K562 (cell line): ENCODE results near the gene ALS2CL. TPM values are rescaled to one million over a fixed set of nuclear protein-coding genes. Genes with fewer than 3 reads are reported as not detected.

Source experiments
- ARID1B ChIP-seq: fragments of 450-650 bp; IDR thresholded peaks from 2 replicates; pipeline ENCODE4 v1.6.1; 2016; ENCODE audit warnings: antibody characterized with exemption, mild to moderate bottlenecking, inconsistent platforms
- CBFB ChIP-seq: sonication (generic); formaldehyde crosslinking; IDR thresholded peaks from 2 replicates; pipeline ENCODE4 v1.4.0; 2020; ENCODE audit warnings: mild to moderate bottlenecking, missing genetic modification reagents
- CBX8 ChIP-seq: fragments of 200-600 bp; sonication (generic); IDR thresholded peaks from 2 replicates; pipeline ENCODE4 v1.6.1; 2012; ENCODE audit warnings: borderline replicate concordance, mixed run types, low read depth, mild to moderate bottlenecking, moderate library complexity, mixed read lengths, low read length, control low read depth, inconsistent platforms; ENCODE audit not compliant: poor library complexity, severe bottlenecking; ENCODE audit errors: extremely low read depth
- CCAR2 ChIP-seq: fragments of 200-400 bp; formaldehyde crosslinking; IDR thresholded peaks from 2 replicates; pipeline ENCODE4 v1.6.1; 2017; ENCODE audit warnings: mild to moderate bottlenecking, low read depth, low read length
- DMBX1 ChIP-seq: fragments of 250-450 bp; sonication (Bioruptor Pico); IDR thresholded peaks from 2 replicates; pipeline ENCODE4 v1.8.0; 2022; ENCODE audit warnings: inconsistent platforms, mild to moderate bottlenecking, moderate library complexity, borderline replicate concordance
- EGR1 ChIP-seq: fragments of 450-650 bp; conservative IDR thresholded peaks from 2 replicates; pipeline ENCODE4 v1.6.1; 2017; ENCODE audit warnings: mild to moderate bottlenecking
- JUNB ChIP-seq: fragments of 450-650 bp; formaldehyde crosslinking; conservative IDR thresholded peaks from 2 replicates; pipeline ENCODE4 v1.4.0; 2020; ENCODE audit warnings: mild to moderate bottlenecking
- JUND ChIP-seq, 2 experiments: IDR thresholded peaks; 2 replicates in 1 of 2; 3 replicates in 1 of 2; pipeline ENCODE4 v1.6.1; 2011; ENCODE audit warnings: borderline replicate concordance in 2 of 2, low read depth in 2 of 2, low read length in 2 of 2, improper control_type of control experiment in 1 of 2, missing biosample characterization in 1 of 2, missing genetic modification characterization in 1 of 2, missing genetic modification reagents in 1 of 2
- LCOR ChIP-seq: sonication (generic); formaldehyde crosslinking; IDR thresholded peaks from 2 replicates; pipeline ENCODE4 v1.8.0; 2022; ENCODE audit warnings: mild to moderate bottlenecking, missing genetic modification reagents
- MCM2 ChIP-seq: fragments of 450-650 bp; IDR thresholded peaks from 2 replicates; pipeline ENCODE4 v1.6.1; 2017; ENCODE audit warnings: low read depth, mild to moderate bottlenecking
- NFIC ChIP-seq: fragments of 450-650 bp; IDR thresholded peaks from 2 replicates; pipeline ENCODE4 v1.6.1; 2017; ENCODE audit warnings: mild to moderate bottlenecking, inconsistent platforms
- NUFIP1 ChIP-seq: fragments of 450-650 bp; IDR thresholded peaks from 2 replicates; pipeline ENCODE4 v1.6.1; 2018; ENCODE audit not compliant: partially characterized antibody
- PURB ChIP-seq: sonication (generic); formaldehyde crosslinking; IDR thresholded peaks from 2 replicates; pipeline ENCODE4 v1.9.0; 2021; ENCODE audit warnings: low read depth, mild to moderate bottlenecking, missing genetic modification reagents
- SIX5 ChIP-seq, 2 experiments: IDR thresholded peaks; 2 replicates each; pipeline ENCODE4 v1.6.1; 2011; ENCODE audit warnings: low read length in 2 of 2, borderline replicate concordance in 1 of 2, low read depth in 1 of 2, mild to moderate bottlenecking in 1 of 2, moderate library complexity in 1 of 2; ENCODE audit not compliant: insufficient read depth in 1 of 2
- SMAD2 ChIP-seq: fragments of 150-350 bp; IDR thresholded peaks from 2 replicates; pipeline ENCODE4 v1.6.1; 2014; ENCODE audit warnings: low read depth, mild to moderate bottlenecking, low read length
- TAL1 ChIP-seq: fragments of 450-650 bp; IDR thresholded peaks from 2 replicates; pipeline ENCODE4 v1.6.1; 2016; ENCODE audit warnings: mild to moderate bottlenecking
- TBP ChIP-seq: optimal IDR thresholded peaks from 2 replicates; pipeline ENCODE3; 2011; ENCODE audit warnings: low read depth, low read length, improper control_type of control experiment
- TGIF2 ChIP-seq: sonication (generic); formaldehyde crosslinking; IDR thresholded peaks from 2 replicates; pipeline ENCODE4 v1.8.1; 2022; ENCODE audit warnings: mild to moderate bottlenecking, missing genetic modification reagents, moderate library complexity
- THRB ChIP-seq: fragments of 450-650 bp; formaldehyde crosslinking; conservative IDR thresholded peaks from 2 replicates; pipeline ENCODE4 v1.4.0; 2022; ENCODE audit warnings: mild to moderate bottlenecking, missing genetic modification characterization
- ZC3H11A ChIP-seq: IDR thresholded peaks from 2 replicates; pipeline ENCODE4 v1.6.1; 2012; ENCODE audit warnings: low read depth, low read length, improper control_type of control experiment
- ZFPM2 ChIP-seq: fragments of 250-450 bp; sonication (Bioruptor Pico); IDR thresholded peaks from 2 replicates; pipeline ENCODE4 v1.5.1; 2022; ENCODE audit warnings: mild to moderate bottlenecking
- ZNF124 ChIP-seq: sonication (generic); formaldehyde crosslinking; IDR thresholded peaks from 2 replicates; pipeline ENCODE4 v1.8.1; 2022; ENCODE audit warnings: missing genetic modification reagents
- ZNF212 ChIP-seq: fragments of 450-650 bp; formaldehyde crosslinking; IDR thresholded peaks from 2 replicates; pipeline ENCODE4 v1.4.0; 2020; ENCODE audit warnings: mild to moderate bottlenecking
- ZNF347 ChIP-seq: fragments of 450-650 bp; formaldehyde crosslinking; IDR thresholded peaks from 2 replicates; pipeline ENCODE4 v1.4.0; 2020; ENCODE audit warnings: low read depth, mild to moderate bottlenecking, moderate library complexity
- polyA plus RNA-seq, 8 experiments: library from polyadenylated mRNA; depleted of rRNA in 4 of 8; stranded (reverse) in 5 of 8; unstranded in 3 of 8; fragments of >200 nt; fragmentation: Nextera tagmentation in 2 of 8; fragmentation: Illumina TruSeq in 1 of 8; extraction: Ambion mirVana in 2 of 8; extraction: Trizol in 1 of 8; gene quantifications; 2 replicates each; pipeline versions ENCODE4 v1.2.1 to v1.2.3, GENCODE V29; 2011 to 2014; ENCODE audit warnings: inconsistent platforms in 1 of 8, missing spikeins in 1 of 8
- total RNA-seq, 7 experiments: library from RNA; depleted of rRNA in 6 of 7; stranded (reverse); fragments of >200 nt in 6 of 7; fragmentation: Illumina TruSeq in 2 of 7; extraction: Trizol in 2 of 7; gene quantifications; 2 replicates each; pipeline versions ENCODE4 v1.2.1 to v1.2.3, GENCODE V29; 2011 to 2021; ENCODE audit warnings: low replicate concordance in 1 of 7
- TF ChIP-seq, protein P1 (sequence below), 2 experiments: fragments of 450-650 bp in 1 of 2; sonication (generic) in 1 of 2; formaldehyde crosslinking in 1 of 2; IDR thresholded peaks in 1 of 2; conservative IDR thresholded peaks in 1 of 2; 2 replicates each; pipeline versions ENCODE4 v1.6.1 to v1.8.1; 2016 to 2023; ENCODE audit warnings: mild to moderate bottlenecking in 2 of 2, moderate library complexity in 2 of 2, inconsistent platforms in 1 of 2, missing genetic modification reagents in 1 of 2
- TF ChIP-seq, protein P2 (sequence below): fragments of 450-650 bp; formaldehyde crosslinking; IDR thresholded peaks from 2 replicates; pipeline ENCODE4 v1.4.0; 2022; ENCODE audit warnings: mild to moderate bottlenecking, moderate library complexity
- TF ChIP-seq, protein P3 (sequence below): fragments of 250-450 bp; sonication (Bioruptor Pico); IDR thresholded peaks from 2 replicates; pipeline ENCODE4 v1.6.1; 2021; ENCODE audit warnings: mild to moderate bottlenecking

The ALS2CL gene
- total and polyA plus RNA-seq, 9 of the 15 experiments (the other 6 are each of a cell fraction or from before 2014, with no cell fraction given), result 0.03 to 0.13 (median 0.05) TPM; not detected in 3

GRCh38 chr3:46642971-46643370 lies 50.5 kb downstream of the ALS2CL start (continued):
- TF ChIP-seq ZNF124 (CRISPR knock-in tag), result no peak
- no peak for TF ChIP-seq ZC3H11A
- TF ChIP-seq TGIF2 (CRISPR knock-in tag), result no peak
- peak; percentile 45; the same call in 1 of the 2 replicates for TF ChIP-seq LCOR
- TF ChIP-seq, protein P1, sequence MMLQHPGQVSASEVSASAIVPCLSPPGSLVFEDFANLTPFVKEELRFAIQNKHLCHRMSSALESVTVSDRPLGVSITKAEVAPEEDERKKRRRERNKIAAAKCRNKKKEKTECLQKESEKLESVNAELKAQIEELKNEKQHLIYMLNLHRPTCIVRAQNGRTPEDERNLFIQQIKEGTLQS (IDR thresholded peaks at IDR 0.05), result peak; percentile 60
- TF ChIP-seq, protein P1 (CRISPR knock-in tag; conservative IDR thresholded peaks at IDR 0.05), result no peak
- no peak for TF ChIP-seq SIX5 (IDR thresholded peaks at IDR 0.05; ENCODE audit: borderline replicate concordance in 1 of 2, insufficient read depth in 1 of 2, low read depth in 1 of 2, low read length in 2 of 2)
- TF ChIP-seq MCM2, result no peak
- TF ChIP-seq JUNB (CRISPR knock-in tag), result no peak
- no peak for TF ChIP-seq NUFIP1
- TF ChIP-seq TAL1, result peak; percentile 16; the same call in 1 of the 2 replicates
- TF ChIP-seq CBFB (CRISPR knock-in tag), result no peak
- TF ChIP-seq NFIC, result no peak
- no peak for TF ChIP-seq CCAR2
- no peak for TF ChIP-seq PURB (CRISPR knock-in tag)
- TF ChIP-seq ZNF212, result 0 out of 2 replicates have a peak, but pooled peaks have one; percentile 6
- TF ChIP-seq CBX8, result no peak
- no peak for TF ChIP-seq DMBX1
- TF ChIP-seq ZFPM2 (CRISPR knock-in tag), result no peak
- no peak for TF ChIP-seq TBP
- TF ChIP-seq EGR1, result no peak
- TF ChIP-seq, protein P2, sequence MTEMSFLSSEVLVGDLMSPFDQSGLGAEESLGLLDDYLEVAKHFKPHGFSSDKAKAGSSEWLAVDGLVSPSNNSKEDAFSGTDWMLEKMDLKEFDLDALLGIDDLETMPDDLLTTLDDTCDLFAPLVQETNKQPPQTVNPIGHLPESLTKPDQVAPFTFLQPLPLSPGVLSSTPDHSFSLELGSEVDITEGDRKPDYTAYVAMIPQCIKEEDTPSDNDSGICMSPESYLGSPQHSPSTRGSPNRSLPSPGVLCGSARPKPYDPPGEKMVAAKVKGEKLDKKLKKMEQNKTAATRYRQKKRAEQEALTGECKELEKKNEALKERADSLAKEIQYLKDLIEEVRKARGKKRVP (CRISPR knock-in tag), result 0 out of 2 replicates have a peak, but pooled peaks have one; percentile 36
- TF ChIP-seq THRB (CRISPR knock-in tag), result no peak
- TF ChIP-seq JUND (IDR thresholded peaks at IDR 0.05; ENCODE audit: borderline replicate concordance, low read depth, low read length), result peak; percentile 58
- no peak; the same call in 2 of the 3 replicates for TF ChIP-seq JUND (tag; IDR thresholded peaks at IDR 0.05; ENCODE audit: borderline replicate concordance, low read depth, low read length)
- no peak for TF ChIP-seq SMAD2
- TF ChIP-seq, protein P3, sequence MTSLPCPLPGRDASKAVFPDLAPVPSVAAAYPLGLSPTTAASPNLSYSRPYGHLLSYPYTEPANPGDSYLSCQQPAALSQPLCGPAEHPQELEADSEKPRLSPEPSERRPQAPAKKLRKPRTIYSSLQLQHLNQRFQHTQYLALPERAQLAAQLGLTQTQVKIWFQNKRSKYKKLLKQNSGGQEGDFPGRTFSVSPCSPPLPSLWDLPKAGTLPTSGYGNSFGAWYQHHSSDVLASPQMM (CRISPR knock-in tag), result no peak
- TF ChIP-seq ARID1B, result peak; percentile 65
- no peak for TF ChIP-seq ZNF347 (CRISPR knock-in tag)
